Left lung (tissue), 10 donors: Measurements from ENCODE around the gene CTNNB1. TPM values are rescaled to one million over a fixed set of nuclear protein-coding genes. Genes with fewer than 3 reads are reported as not detected.

ENCODE experiments used
- ATAC-seq: fragments of 200-7000 bp; cut with Tn5 transposase; one replicate; pipeline ENCODE4 v1.9.1; 2020; ENCODE audit warnings: moderate library complexity
- DNase-seq, 4 donors: peaks; one replicate each; pipeline ENCODE4 v3.0.0-alpha.2; 2013 to 2020
- H3K27ac ChIP-seq, 2 donors: fragments of 200-600 bp; sonication (generic) in 1 of 2; one replicate each; pipeline versions ENCODE4 v1.5.0 to v1.8.0; 2020 to 2021
- H3K27me3 ChIP-seq, 2 donors: fragments of 200-600 bp; sonication (generic) in 1 of 2; one replicate each; pipeline versions ENCODE4 v1.5.0 to v1.8.0; 2020 to 2021
- H3K36me3 ChIP-seq, 2 donors: fragments of 200-600 bp; sonication (generic) in 1 of 2; one replicate each; pipeline versions ENCODE4 v1.5.0 to v1.8.0; 2020 to 2021
- H3K4me1 ChIP-seq, 2 donors: fragments of 200-600 bp; one replicate each; pipeline ENCODE4 v1.8.0; 2021
- H3K4me3 ChIP-seq, 2 donors: fragments of 200-600 bp; sonication (generic) in 1 of 2; one replicate each; pipeline versions ENCODE4 v1.5.0 to v1.8.0; 2020 to 2021; ENCODE audit warnings: mild to moderate bottlenecking in 1 of 2
- H3K9me3 ChIP-seq, 2 donors: fragments of 200-600 bp; sonication (generic) in 1 of 2; one replicate each; pipeline versions ENCODE4 v1.5.0 to v1.8.0; 2020 to 2021
- CTCF ChIP-seq, 2 donors: fragments of 200-600 bp; sonication (generic) in 1 of 2; IDR thresholded peaks; one replicate each; pipeline versions ENCODE4 v1.5.0 to v1.8.0; 2021; ENCODE audit warnings: antibody characterized with exemption in 2 of 2
- intact Hi-C, 2 donors: fragments of 100-400 bp; cut with DNase I; formaldehyde crosslinking; loops; one replicate each; pipeline versions ENCODE4 v1.11.2 to v1.14.2; 2022
- polyA plus RNA-seq, 6 donors: library from polyadenylated mRNA; unstranded; fragments of 120-200 nt; gene quantifications; one replicate each; pipeline ENCODE4 v1.2.1, GENCODE V29; 2013; ENCODE audit not compliant: insufficient read length in 6 of 6
- total RNA-seq, 2 donors: library from RNA; stranded (reverse); fragmentation: NEBNext Ultra II Directional; extraction: Animal tissue kit (Norgen Biotek cat#: 25700); gene quantifications; one replicate each; pipeline ENCODE4 v1.2.1, GENCODE V29; 2021
- donor health status: DM: no; HTN: yes; CAD: no.
- donor health status: DM: no; HTN: no; CAD: no.

CTNNB1 gene
- total and polyA plus RNA-seq, 8 donors = 289 to 492 (median 448) TPM

GRCh38 chr3:41212088-41212487, 12.8 kb downstream of the CTNNB1 start:
- peaks cover 25 to 83% of the 10 kb centered on the region in 2 donors for H3K4me1 ChIP-seq
- intact Hi-C loops = no loop called here
- no peak overlapping the region for H3K27ac ChIP-seq
- TF ChIP-seq CTCF (IDR thresholded peaks at IDR 0.05) = no peak
- H3K27me3 ChIP-seq = no peaks in the 10 kb centered on the region
- H3K4me3 ChIP-seq = no peak overlapping the region
- ATAC-seq = no peak
- no peaks in the 10 kb centered on the region for H3K9me3 ChIP-seq
- H3K36me3 ChIP-seq = no peaks in the 10 kb centered on the region
- no peak for DNase-seq

DNA sequence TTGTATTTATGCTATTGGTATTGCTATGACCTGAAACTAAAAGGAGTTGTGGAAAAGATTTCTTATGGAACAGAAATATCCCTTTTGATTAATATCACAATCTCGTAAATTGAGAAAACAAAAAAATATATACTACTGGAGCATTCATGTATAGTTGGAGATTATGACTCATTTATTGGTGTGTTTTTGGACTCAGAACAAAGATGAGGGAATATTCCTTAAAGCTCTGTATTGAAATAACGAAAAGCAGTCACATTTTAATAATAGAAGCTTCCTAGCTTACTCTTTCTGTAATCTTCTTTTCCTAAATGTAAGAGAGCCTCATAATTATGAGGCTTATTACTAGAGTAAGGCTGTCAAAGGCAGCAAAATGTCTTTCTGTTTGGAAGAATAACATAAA, 14.3 kb downstream of the CTNNB1 start:
- Histone ChIP-seq H3K36me3 (no peaks in the 10 kb centered on the region), H3K27ac (no peak overlapping the region), H3K4me1 (peaks cover 21 to 83% of the 10 kb centered on the region in 2 donors), H3K9me3 (no peaks in the 10 kb centered on the region), H3K27me3 (no peaks in the 10 kb centered on the region), H3K4me3 (no peak overlapping the region)
- no peak for DNase-seq
- no peak for TF ChIP-seq CTCF (IDR thresholded peaks at IDR 0.05)
- ATAC-seq = no peak
- intact Hi-C loops = no loop called here

DNA sequence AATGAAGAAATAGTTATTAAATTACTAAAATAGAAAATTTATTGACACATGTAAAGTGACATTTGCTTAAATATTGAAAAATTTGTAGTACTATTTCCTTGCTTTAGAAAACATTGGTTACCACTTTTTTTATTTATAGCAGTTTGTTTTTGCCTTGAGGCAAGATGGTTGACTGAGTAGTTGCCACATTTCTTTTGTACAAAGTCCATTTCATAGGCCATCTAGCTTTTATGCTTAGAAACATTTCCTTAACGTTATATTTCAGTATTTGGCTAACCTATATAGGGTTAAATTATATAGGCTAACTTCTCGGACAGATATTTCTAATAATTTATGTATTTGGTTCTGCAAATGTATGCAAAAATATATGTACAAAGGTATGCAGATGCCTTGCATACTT, 17.1 kb downstream of the CTNNB1 start:
- H3K4me3 ChIP-seq = no peak overlapping the region
- no peak for ATAC-seq
- DNase-seq = no peak
- H3K9me3 ChIP-seq = no peaks in the 10 kb centered on the region
- intact Hi-C loops = no loop called here
- no peaks in the 10 kb centered on the region for H3K36me3 ChIP-seq
- H3K27me3 ChIP-seq = no peaks in the 10 kb centered on the region
- H3K4me1 ChIP-seq = peaks cover 27 to 92% of the 10 kb centered on the region in 2 donors
- no peak overlapping the region for H3K27ac ChIP-seq
- no peak for TF ChIP-seq CTCF (IDR thresholded peaks at IDR 0.05)

DNA sequence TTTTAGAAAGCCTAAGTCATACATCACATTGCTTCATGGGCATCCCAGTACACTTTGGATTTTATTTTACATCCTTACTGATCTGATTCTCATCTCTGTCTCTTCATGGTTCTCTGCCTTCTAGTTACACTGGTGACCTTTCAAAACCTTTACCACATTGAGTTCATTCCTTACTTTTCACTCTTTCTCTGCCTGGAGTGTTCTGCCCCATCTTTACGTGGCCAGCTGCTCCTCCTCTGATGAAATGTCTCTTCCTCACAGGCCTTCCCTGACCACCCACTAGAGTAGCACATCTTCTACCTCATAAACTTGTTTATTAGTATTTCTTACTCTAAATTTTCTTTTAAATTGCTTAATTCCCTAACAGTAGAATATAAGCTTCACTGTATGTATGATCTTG, 17.7 kb downstream of the CTNNB1 start:
- H3K27ac ChIP-seq = no peak overlapping the region

GRCh38 chr3:41219424-41219823, 20.1 kb downstream of the CTNNB1 start:
- Histone ChIP-seq H3K4me3 (no peak overlapping the region), H3K27me3 (no peaks in the 10 kb centered on the region), H3K36me3 (peaks cover 6 to 7% of the 10 kb centered on the region in 2 donors), H3K9me3 (no peaks in the 10 kb centered on the region), H3K27ac (no peak overlapping the region), H3K4me1 (peaks cover 36 to 91% of the 10 kb centered on the region in 2 donors)
- ATAC-seq = no peak
- no peak for TF ChIP-seq CTCF (IDR thresholded peaks at IDR 0.05)
- DNase-seq = no peak
- intact Hi-C loops = no loop called here

More for the DNA sequence above, 17.7 kb downstream of the CTNNB1 start:
- Histone ChIP-seq H3K27me3 (no peaks in the 10 kb centered on the region), H3K4me3 (no peak overlapping the region), H3K4me1 (peaks cover 32 to 93% of the 10 kb centered on the region in 2 donors), H3K36me3 (no peaks in the 10 kb centered on the region), H3K9me3 (no peaks in the 10 kb centered on the region)
- DNase-seq = no peak
- intact Hi-C loops = no loop called here
- ATAC-seq = no peak
- TF ChIP-seq CTCF (IDR thresholded peaks at IDR 0.05) = no peak
